Naive B cell (primary cell): ENCODE results near the gene RPUSD3. TPM values are rescaled to one million over a fixed set of nuclear protein-coding genes. Genes with fewer than 3 reads are reported as not detected.
"Not testable (repeated sequence)": the region's sequence is repeated elsewhere in the genome, so short reads cannot be mapped to it uniquely, and the experiment has no call there.

Source experiments
- ATAC-seq, 2 donors: fragments of 150-1000 bp; cut with Tn5 transposase; 2 replicates each; pipeline ENCODE4 v1.10.0; 2021; ENCODE audit warnings: low read depth in 2 of 2, mild to moderate bottlenecking in 2 of 2, moderate library complexity in 2 of 2
- DNase-seq: peaks from one replicate; pipeline ENCODE4 v3.0.0; 2022
- H3K27ac Mint-ChIP-seq, 6 donors: one replicate each; pipeline ENCODE4 v1.8.0; 2020 to 2022; ENCODE audit warnings: mild to moderate bottlenecking in 6 of 6, mixed read lengths in 6 of 6, moderate library complexity in 5 of 6, inconsistent platforms in 2 of 6
- H3K27me3 Mint-ChIP-seq, 3 donors: one replicate each; pipeline ENCODE4 v1.8.0; 2021 to 2022; ENCODE audit warnings: mixed read lengths in 3 of 3, mild to moderate bottlenecking in 1 of 3
- H3K36me3 Mint-ChIP-seq, 2 donors: one replicate each; pipeline ENCODE4 v1.8.0; 2020 to 2022; ENCODE audit warnings: mixed read lengths in 2 of 2, inconsistent platforms in 1 of 2, mild to moderate bottlenecking in 1 of 2
- H3K4me1 Mint-ChIP-seq, 3 donors: one replicate each; pipeline ENCODE4 v1.8.0; 2020 to 2022; ENCODE audit warnings: mixed read lengths in 3 of 3, inconsistent platforms in 1 of 3, mild to moderate bottlenecking in 1 of 3, moderate library complexity in 1 of 3
- H3K4me3 Mint-ChIP-seq, 8 donors: one replicate each; pipeline ENCODE4 v1.8.0; 2020 to 2022; ENCODE audit warnings: mild to moderate bottlenecking in 8 of 8, mixed read lengths in 8 of 8, moderate library complexity in 8 of 8, inconsistent platforms in 2 of 8
- H3K9me3 Mint-ChIP-seq, 7 donors: one replicate each; pipeline ENCODE4 v1.8.0; 2020 to 2022; ENCODE audit warnings: mixed read lengths in 7 of 7, mild to moderate bottlenecking in 5 of 7, inconsistent platforms in 2 of 7, moderate library complexity in 1 of 7
- polyA plus RNA-seq, 6 donors: library from polyadenylated mRNA; unstranded; fragments of 300-500 nt; fragmentation: Illumina TruSeq; gene quantifications; one replicate each; pipeline ENCODE4 v1.2.3, GENCODE V29; 2021; ENCODE audit warnings: low read depth in 6 of 6

The RPUSD3 gene
- polyA plus RNA-seq, 6 donors from 2014 or later = 56.7 to 76.4 (median 65.2) TPM

- no peaks in the 10 kb centered on the region for H3K36me3 Mint-ChIP-seq
- ATAC-seq (no peak), DNase-seq (no peak)
- peaks cover 0 to 18% (median 0%) of the 10 kb centered on the region in 3 donors for H3K27me3 Mint-ChIP-seq
- no peaks in the 10 kb centered on the region for H3K4me1 Mint-ChIP-seq
- H3K9me3 Mint-ChIP-seq = no peaks in the 10 kb centered on the region
- peak overlapping the region in 1 of 8 donors; percentile 67 for H3K4me3 Mint-ChIP-seq
- no peak overlapping the region for H3K27ac Mint-ChIP-seq
Measured at GRCh38 chr3:9878700-9879099, 34.9 kb upstream of the RPUSD3 start.

GRCh38 chr3:9876991-9877390 lies 33.2 kb upstream of the RPUSD3 start:
- no peak for DNase-seq

GRCh38 chr3:9876255-9876654 lies 32.4 kb upstream of the RPUSD3 start:
- H3K36me3 Mint-ChIP-seq, H3K9me3 Mint-ChIP-seq, H3K4me3 Mint-ChIP-seq, H3K4me1 Mint-ChIP-seq, DNase-seq, ATAC-seq, H3K27ac Mint-ChIP-seq: not testable (repeated sequence)
- peaks cover 0 to 23% (median 0%) of the 10 kb centered on the region in 3 donors for H3K27me3 Mint-ChIP-seq

More at GRCh38 chr3:9876991-9877390, 33.2 kb upstream of the RPUSD3 start:
- no peaks in the 10 kb centered on the region for H3K9me3 Mint-ChIP-seq
- no peaks in the 10 kb centered on the region for H3K4me1 Mint-ChIP-seq
- H3K27ac Mint-ChIP-seq = no peak overlapping the region
- peaks cover 0 to 23% (median 0%) of the 10 kb centered on the region in 3 donors for H3K27me3 Mint-ChIP-seq
- no peaks in the 10 kb centered on the region for H3K36me3 Mint-ChIP-seq
- no peak overlapping the region for H3K4me3 Mint-ChIP-seq
- peak in 1 of 2 donors; percentile 44 for ATAC-seq

GRCh38 chr3:9875448-9875847 lies 31.6 kb upstream of the RPUSD3 start:
- Mint-ChIP-seq H3K27me3 (peaks cover 0 to 20% (median 0%) of the 10 kb centered on the region in 3 donors), H3K9me3 (no peaks in the 10 kb centered on the region), H3K4me3 (no peak overlapping the region), H3K4me1 (no peaks in the 10 kb centered on the region), H3K27ac (peak overlapping the region in 1 of 6 donors; percentile 90), H3K36me3 (no peaks in the 10 kb centered on the region)
- DNase-seq = no peak
- ATAC-seq = no peak

- not testable (repeated sequence) for H3K36me3 Mint-ChIP-seq, ATAC-seq, H3K27ac Mint-ChIP-seq, H3K4me1 Mint-ChIP-seq, H3K27me3 Mint-ChIP-seq, H3K9me3 Mint-ChIP-seq, H3K4me3 Mint-ChIP-seq, DNase-seq
Measured at GRCh38 chr3:9872067-9872466, 28.3 kb upstream of the RPUSD3 start.

- DNase-seq = no peak
- no peak overlapping the region for H3K4me3 Mint-ChIP-seq
- H3K4me1 Mint-ChIP-seq = no peaks in the 10 kb centered on the region
- H3K27me3 Mint-ChIP-seq = peaks cover 0 to 7% (median 0%) of the 10 kb centered on the region in 3 donors
- ATAC-seq = no peak
- no peaks in the 10 kb centered on the region for H3K9me3 Mint-ChIP-seq
- H3K36me3 Mint-ChIP-seq = no peaks in the 10 kb centered on the region
- H3K27ac Mint-ChIP-seq = no peak overlapping the region
Measured at GRCh38 chr3:9870978-9871377, 27.2 kb upstream of the RPUSD3 start.

- no peak for ATAC-seq
- H3K27me3 Mint-ChIP-seq = peaks cover 0 to 5% (median 0%) of the 10 kb centered on the region in 3 donors
- no peak for DNase-seq
- peak overlapping the region in 1 of 6 donors; percentile 21 for H3K27ac Mint-ChIP-seq
- no peak overlapping the region for H3K4me3 Mint-ChIP-seq
- no peaks in the 10 kb centered on the region for H3K4me1 Mint-ChIP-seq
- no peaks in the 10 kb centered on the region for H3K36me3 Mint-ChIP-seq
- H3K9me3 Mint-ChIP-seq = no peaks in the 10 kb centered on the region
Measured at GRCh38 chr3:9869955-9870354, 26.1 kb upstream of the RPUSD3 start.

GRCh38 chr3:9867106-9867505 lies 23.3 kb upstream of the RPUSD3 start:
- ATAC-seq (no peak), DNase-seq (no peak)
- peaks cover 1 to 10% (median 3%) of the 10 kb centered on the region in 3 donors for H3K27me3 Mint-ChIP-seq
- H3K36me3 Mint-ChIP-seq = no peaks in the 10 kb centered on the region
- peaks cover 0 to 1% (median 0%) of the 10 kb centered on the region in 7 donors for H3K9me3 Mint-ChIP-seq
- peak overlapping the region in 1 of 8 donors; percentile 66 for H3K4me3 Mint-ChIP-seq
- peaks cover 0 to 4% (median 0%) of the 10 kb centered on the region in 3 donors for H3K4me1 Mint-ChIP-seq
- H3K27ac Mint-ChIP-seq = no peak overlapping the region

GRCh38 chr3:9866639-9867038 lies 22.8 kb upstream of the RPUSD3 start:
- H3K4me3 Mint-ChIP-seq = no peak overlapping the region
- H3K4me1 Mint-ChIP-seq = peaks cover 0 to 5% (median 0%) of the 10 kb centered on the region in 3 donors
- H3K36me3 Mint-ChIP-seq = no peaks in the 10 kb centered on the region
- H3K9me3 Mint-ChIP-seq = peaks cover 0 to 1% (median 0%) of the 10 kb centered on the region in 7 donors
- peaks cover 5 to 14% (median 8%) of the 10 kb centered on the region in 3 donors for H3K27me3 Mint-ChIP-seq
- DNase-seq (no peak), ATAC-seq (no peak)
- peak overlapping the region in 1 of 6 donors; percentile 44 for H3K27ac Mint-ChIP-seq

- not testable (repeated sequence) for H3K4me1 Mint-ChIP-seq, H3K9me3 Mint-ChIP-seq, ATAC-seq, DNase-seq, H3K4me3 Mint-ChIP-seq, H3K36me3 Mint-ChIP-seq, H3K27ac Mint-ChIP-seq
- H3K27me3 Mint-ChIP-seq = peaks cover 5 to 16% (median 10%) of the 10 kb centered on the region in 3 donors
Measured at GRCh38 chr3:9865125-9865637, 21.4 kb upstream of the RPUSD3 start.

GRCh38 chr3:9864200-9864927 lies 20.6 kb upstream of the RPUSD3 start:
- Mint-ChIP-seq H3K9me3 (peaks cover 0 to 1% (median 0%) of the 10 kb centered on the region in 7 donors), H3K4me3 (no peak overlapping the region), H3K27ac (no peak overlapping the region), H3K36me3 (no peaks in the 10 kb centered on the region), H3K27me3 (peaks cover 5 to 16% (median 10%) of the 10 kb centered on the region in 3 donors), H3K4me1 (peaks cover 0 to 5% (median 0%) of the 10 kb centered on the region in 3 donors)
- ATAC-seq (no peak), DNase-seq (no peak)

- Mint-ChIP-seq H3K4me1 (peaks cover 0 to 5% (median 0%) of the 10 kb centered on the region in 3 donors), H3K27ac (no peak overlapping the region), H3K4me3 (peak overlapping the region in 3 of 8 donors; percentile 16 to 44 (median 28)), H3K27me3 (peaks cover 5 to 16% (median 10%) of the 10 kb centered on the region in 3 donors), H3K9me3 (peaks cover 0 to 1% (median 0%) of the 10 kb centered on the region in 7 donors), H3K36me3 (no peaks in the 10 kb centered on the region)
- ATAC-seq (no peak), DNase-seq (no peak)
Measured at GRCh38 chr3:9863058-9863772, 19.4 kb upstream of the RPUSD3 start.

GRCh38 chr3:9862391-9863057 lies 18.7 kb upstream of the RPUSD3 start:
- peaks cover 0 to 1% (median 0%) of the 10 kb centered on the region in 7 donors for H3K9me3 Mint-ChIP-seq
- peak; percentile 93 to 94 for ATAC-seq
- H3K27ac Mint-ChIP-seq = no peak overlapping the region
- H3K27me3 Mint-ChIP-seq = peaks cover 5 to 16% (median 10%) of the 10 kb centered on the region in 3 donors
- peak overlapping the region in 4 of 8 donors; percentile 29 to 62 (median 44) for H3K4me3 Mint-ChIP-seq
- H3K4me1 Mint-ChIP-seq = peaks cover 0 to 5% (median 0%) of the 10 kb centered on the region in 3 donors
- H3K36me3 Mint-ChIP-seq = no peaks in the 10 kb centered on the region
- DNase-seq = peak; percentile 33
